LHCN-M2 (cell line): ENCODE data around the gene PLPP4. TPM values are rescaled to one million over a fixed set of nuclear protein-coding genes. Genes with fewer than 3 reads are reported as not detected.

Experiments used
- DNase-seq: peaks from one replicate; pipeline ENCODE4 v3.0.0-alpha.2; 2012; ENCODE audit warnings: low read depth
- total RNA-seq: library from RNA; depleted of rRNA; stranded (reverse); fragments of >200 nt; gene quantifications from 2 replicates; pipeline ENCODE4 v1.2.3, GENCODE V29; 2014

Gene PLPP4
- total RNA-seq, 1 experiment from 2014 or later = 0.46 TPM

- no peak for DNase-seq
Observed at GRCh38 chr10:120607710-120608703, 151.0 kb downstream of the PLPP4 start.

GRCh38 chr10:120609006-120609405 is 152.0 kb downstream of the PLPP4 start:
- DNase-seq = no peak

GRCh38 chr10:120610791-120611190 is 153.8 kb downstream of the PLPP4 start:
- no peak for DNase-seq

- no peak for DNase-seq
Observed at GRCh38 chr10:120612756-120613155, 155.7 kb downstream of the PLPP4 start.

- DNase-seq = no peak
Observed at GRCh38 chr10:120613180-120613579, 156.2 kb downstream of the PLPP4 start.

GRCh38 chr10:120614680-120615079 is 157.7 kb downstream of the PLPP4 start:
- DNase-seq = no peak

GRCh38 chr10:120616311-120616911 is 159.4 kb downstream of the PLPP4 start:
- DNase-seq = no peak

GRCh38 chr10:120628197-120628596 is 171.2 kb downstream of the PLPP4 start:
- no peak for DNase-seq

GRCh38 chr10:120630266-120630665 is 173.2 kb downstream of the PLPP4 start:
- DNase-seq = no peak

- no peak for DNase-seq
Observed at GRCh38 chr10:120632047-120632446, 175.0 kb downstream of the PLPP4 start.

GRCh38 chr10:120632942-120633341 is 175.9 kb downstream of the PLPP4 start:
- DNase-seq = no peak

- no peak for DNase-seq
Observed at GRCh38 chr10:120634659-120635058, 177.6 kb downstream of the PLPP4 start.
